Measurements from ENCODE around the gene SLC30A7.
"Not testable (repeated sequence)": the region's sequence is repeated elsewhere in the genome, so short reads cannot be mapped to it uniquely, and the experiment has no call there.

DNA sequence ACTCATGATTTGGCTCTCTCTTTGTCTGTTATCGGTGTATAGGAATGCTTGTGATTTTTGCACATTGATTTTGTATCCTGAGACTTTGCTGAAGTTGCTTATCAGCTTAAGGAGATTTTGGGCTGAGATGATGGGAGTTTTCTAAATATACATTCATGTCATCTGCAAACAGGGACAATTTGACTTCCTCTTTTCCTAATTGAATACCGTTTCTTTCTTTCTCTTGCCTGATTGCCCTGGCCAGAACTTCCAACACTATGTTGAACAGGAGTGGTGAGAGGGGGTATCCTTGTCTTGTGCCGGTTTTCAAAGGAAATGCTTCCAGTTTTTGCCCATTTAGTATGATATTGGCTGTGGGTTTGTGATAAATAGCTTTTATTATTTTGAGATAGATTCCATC, 50.2 kb downstream of the SLC30A7 start:
- not testable (repeated sequence) for TF ChIP-seq EP300 (IDR thresholded peaks at IDR 0.05; ENCODE audit: borderline replicate concordance in 1 of 2, low read depth in 1 of 2, low read length in 1 of 2)
- TF ChIP-seq, protein P1, sequence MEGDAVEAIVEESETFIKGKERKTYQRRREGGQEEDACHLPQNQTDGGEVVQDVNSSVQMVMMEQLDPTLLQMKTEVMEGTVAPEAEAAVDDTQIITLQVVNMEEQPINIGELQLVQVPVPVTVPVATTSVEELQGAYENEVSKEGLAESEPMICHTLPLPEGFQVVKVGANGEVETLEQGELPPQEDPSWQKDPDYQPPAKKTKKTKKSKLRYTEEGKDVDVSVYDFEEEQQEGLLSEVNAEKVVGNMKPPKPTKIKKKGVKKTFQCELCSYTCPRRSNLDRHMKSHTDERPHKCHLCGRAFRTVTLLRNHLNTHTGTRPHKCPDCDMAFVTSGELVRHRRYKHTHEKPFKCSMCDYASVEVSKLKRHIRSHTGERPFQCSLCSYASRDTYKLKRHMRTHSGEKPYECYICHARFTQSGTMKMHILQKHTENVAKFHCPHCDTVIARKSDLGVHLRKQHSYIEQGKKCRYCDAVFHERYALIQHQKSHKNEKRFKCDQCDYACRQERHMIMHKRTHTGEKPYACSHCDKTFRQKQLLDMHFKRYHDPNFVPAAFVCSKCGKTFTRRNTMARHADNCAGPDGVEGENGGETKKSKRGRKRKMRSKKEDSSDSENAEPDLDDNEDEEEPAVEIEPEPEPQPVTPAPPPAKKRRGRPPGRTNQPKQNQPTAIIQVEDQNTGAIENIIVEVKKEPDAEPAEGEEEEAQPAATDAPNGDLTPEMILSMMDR (IDR thresholded peaks at IDR 0.05) = not testable (repeated sequence)
